ENCODE results near the gene RRBP1. TPM values are rescaled to one million over a fixed set of nuclear protein-coding genes. Genes with fewer than 3 reads are reported as not detected.

RRBP1 gene
- total RNA-seq, 1 donor = 122 TPM

GRCh38 chr20:17633850-17634500, 48.1 kb downstream of the RRBP1 start:
- H3K4me1 ChIP-seq (ENCODE audit: insufficient read depth, low read length) = no peaks in the 10 kb centered on the region
- H3K9me3 ChIP-seq (ENCODE audit: low read depth, low read length) = no peaks in the 10 kb centered on the region
- peaks cover 96% of the 10 kb centered on the region for H3K36me3 ChIP-seq (ENCODE audit: insufficient read depth, low read length)
- no peak overlapping the region for H2AFZ ChIP-seq (ENCODE audit: low read length)
- peak overlapping the region; percentile 33 for H3K27ac ChIP-seq (ENCODE audit: low read depth, low read length)
- no peak overlapping the region for H3K4me2 ChIP-seq (ENCODE audit: insufficient read depth, low read length)
- no peak overlapping the region for H3K4me3 ChIP-seq (ENCODE audit: insufficient read depth, low read length)
- DNase-seq (ENCODE audit: insufficient read length, low spot score, missing footprints) = no peak
- H3K27me3 ChIP-seq (ENCODE audit: insufficient read depth, low read length) = no peaks in the 10 kb centered on the region
- H4K20me1 ChIP-seq (ENCODE audit: insufficient read depth, low read length) = peaks cover 76% of the 10 kb centered on the region
- peaks cover 98% of the 10 kb centered on the region for H3K79me2 ChIP-seq (ENCODE audit: insufficient read depth, low read length)
- TF ChIP-seq CTCF (IDR thresholded peaks at IDR 0.05; ENCODE audit: extremely low read depth, low read depth, low read length) = no peak

DNA sequence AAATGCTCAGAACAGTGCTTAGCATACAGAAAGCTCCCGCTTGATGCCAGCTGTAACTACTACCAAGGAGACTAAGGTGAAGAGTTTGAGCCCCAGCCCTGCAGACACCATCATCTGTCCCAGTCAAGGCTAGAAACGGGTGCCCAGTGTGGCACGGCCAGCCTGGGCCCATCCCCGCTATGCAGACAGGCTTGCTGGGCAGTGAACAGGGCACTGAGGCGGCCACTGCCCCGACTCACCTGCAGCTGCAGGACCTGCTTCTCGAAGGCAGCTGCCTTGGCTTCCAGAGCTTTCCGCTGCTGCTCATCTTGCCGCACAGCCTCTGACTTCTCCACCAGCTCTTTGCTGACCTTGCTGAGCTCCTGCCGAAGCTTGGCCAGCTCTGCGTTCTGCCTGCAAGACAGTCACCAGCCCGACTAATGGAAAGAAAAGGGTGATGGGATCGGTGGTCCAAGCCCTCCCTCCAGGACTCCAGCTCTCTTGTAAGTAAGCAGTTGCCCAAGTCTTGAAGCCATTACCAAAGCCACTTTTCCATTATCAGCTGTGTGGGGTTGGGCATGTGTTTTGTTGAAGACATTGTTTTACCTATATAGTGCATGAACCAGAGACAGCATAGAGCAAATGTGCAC, 48.7 kb downstream of the RRBP1 start:
- no peak overlapping the region for H3K4me2 ChIP-seq (ENCODE audit: insufficient read depth, low read length)
- no peak overlapping the region for H3K4me3 ChIP-seq (ENCODE audit: insufficient read depth, low read length)
- no peak overlapping the region for H2AFZ ChIP-seq (ENCODE audit: low read length)
- peaks cover 76% of the 10 kb centered on the region for H4K20me1 ChIP-seq (ENCODE audit: insufficient read depth, low read length)
- no peak for TF ChIP-seq CTCF (IDR thresholded peaks at IDR 0.05; ENCODE audit: extremely low read depth, low read depth, low read length)
- no peak for DNase-seq (ENCODE audit: insufficient read length, low spot score, missing footprints)
- peaks cover 98% of the 10 kb centered on the region for H3K79me2 ChIP-seq (ENCODE audit: insufficient read depth, low read length)
- H3K27ac ChIP-seq (ENCODE audit: low read depth, low read length) = no peak overlapping the region
- H3K9me3 ChIP-seq (ENCODE audit: low read depth, low read length) = no peaks in the 10 kb centered on the region
- no peaks in the 10 kb centered on the region for H3K27me3 ChIP-seq (ENCODE audit: insufficient read depth, low read length)
- H3K36me3 ChIP-seq (ENCODE audit: insufficient read depth, low read length) = peaks cover 97% of the 10 kb centered on the region
- H3K4me1 ChIP-seq (ENCODE audit: insufficient read depth, low read length) = no peaks in the 10 kb centered on the region

GRCh38 chr20:17631576-17632319, 50.3 kb downstream of the RRBP1 start:
- H3K4me1 ChIP-seq (ENCODE audit: insufficient read depth, low read length) = no peaks in the 10 kb centered on the region
- peaks cover 97% of the 10 kb centered on the region for H3K36me3 ChIP-seq (ENCODE audit: insufficient read depth, low read length)
- H4K20me1 ChIP-seq (ENCODE audit: insufficient read depth, low read length) = peaks cover 68% of the 10 kb centered on the region
- no peaks in the 10 kb centered on the region for H3K27me3 ChIP-seq (ENCODE audit: insufficient read depth, low read length)
- no peak overlapping the region for H3K4me3 ChIP-seq (ENCODE audit: insufficient read depth, low read length)
- no peak for TF ChIP-seq CTCF (IDR thresholded peaks at IDR 0.05; ENCODE audit: extremely low read depth, low read depth, low read length)
- no peak overlapping the region for H3K27ac ChIP-seq (ENCODE audit: low read depth, low read length)
- no peaks in the 10 kb centered on the region for H3K9me3 ChIP-seq (ENCODE audit: low read depth, low read length)
- no peak overlapping the region for H2AFZ ChIP-seq (ENCODE audit: low read length)
- DNase-seq (ENCODE audit: insufficient read length, low spot score, missing footprints) = no peak
- H3K79me2 ChIP-seq (ENCODE audit: insufficient read depth, low read length) = peaks cover 98% of the 10 kb centered on the region
- no peak overlapping the region for H3K4me2 ChIP-seq (ENCODE audit: insufficient read depth, low read length)

DNA sequence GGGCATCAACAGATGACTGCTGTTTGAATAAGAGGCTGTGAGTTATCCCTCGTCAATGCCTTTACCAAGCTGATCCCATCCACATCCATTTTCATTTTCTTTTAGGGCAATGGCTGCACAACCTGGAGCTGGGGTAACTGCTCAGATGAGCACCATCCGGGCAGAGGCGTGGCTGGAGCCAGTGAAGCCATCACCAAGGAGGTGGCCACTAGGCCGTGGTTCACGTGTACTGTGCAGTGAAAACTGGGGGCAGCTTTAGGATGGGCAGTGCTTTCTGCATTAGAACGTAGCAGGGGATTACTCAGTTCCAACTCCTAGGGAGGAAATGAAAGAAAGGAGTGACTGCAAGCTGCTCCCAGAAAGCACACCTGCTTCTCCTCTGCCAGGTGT, 51.2 kb downstream of the RRBP1 start:
- no peaks in the 10 kb centered on the region for H3K4me1 ChIP-seq (ENCODE audit: insufficient read depth, low read length)
- peaks cover 73% of the 10 kb centered on the region for H4K20me1 ChIP-seq (ENCODE audit: insufficient read depth, low read length)
- TF ChIP-seq CTCF (IDR thresholded peaks at IDR 0.05; ENCODE audit: extremely low read depth, low read depth, low read length) = no peak
- H3K4me2 ChIP-seq (ENCODE audit: insufficient read depth, low read length) = no peak overlapping the region
- no peak overlapping the region for H3K4me3 ChIP-seq (ENCODE audit: insufficient read depth, low read length)
- no peaks in the 10 kb centered on the region for H3K27me3 ChIP-seq (ENCODE audit: insufficient read depth, low read length)
- no peak overlapping the region for H3K27ac ChIP-seq (ENCODE audit: low read depth, low read length)
- H3K79me2 ChIP-seq (ENCODE audit: insufficient read depth, low read length) = peaks cover 99% of the 10 kb centered on the region
- H2AFZ ChIP-seq (ENCODE audit: low read length) = no peak overlapping the region
- H3K9me3 ChIP-seq (ENCODE audit: low read depth, low read length) = no peaks in the 10 kb centered on the region
- peak; percentile 67 for DNase-seq (ENCODE audit: insufficient read length, low spot score, missing footprints)
- peaks cover 97% of the 10 kb centered on the region for H3K36me3 ChIP-seq (ENCODE audit: insufficient read depth, low read length)
